IMR-90 (cell line): Measurements from ENCODE around the gene ERC2. TPM values are rescaled to one million over a fixed set of nuclear protein-coding genes. Genes with fewer than 3 reads are reported as not detected.

Experiments
- ATAC-seq: fragments of 200-7000 bp; cut with Tn5 transposase; 2 replicates; pipeline ENCODE4 v1.9.1; 2020; ENCODE audit warnings: low read depth, mild to moderate bottlenecking, moderate library complexity
- BruUV-seq: library from RNA; stranded (reverse); fragments of 400-500 nt; replicated peaks from 2 replicates; lab custom pipeline; 2021; lab: Mats Ljungman, UMichigan
- CTCF ChIA-PET: fragments of 300-600 bp; formaldehyde crosslinking; extraction: SDS; loops from one replicate; lab custom pipeline; 2021; ENCODE audit warnings: antibody characterized with exemption; lab: Yijun Ruan, JAX
- POLR2A ChIA-PET: fragments of 300-600 bp; sonication (Branson Sonifier 250); formaldehyde crosslinking; loops from one replicate; lab custom pipeline; 2022; ENCODE audit warnings: antibody characterized with exemption; ENCODE audit not compliant: unreplicated experiment; lab: Charles Lee
- DNase-seq: peaks from one replicate; pipeline ENCODE4 v3.0.0; 2013
- H2AFZ ChIP-seq: replicated peaks from 2 replicates; pipeline ENCODE3; 2013; ENCODE audit warnings: low read length, mild to moderate bottlenecking; ENCODE audit not compliant: poor library complexity
- H2AK5ac ChIP-seq: 2 replicates; pipeline ENCODE4 v1.6.1; 2013; ENCODE audit warnings: low read depth, low read length, inconsistent platforms
- H2AK9ac ChIP-seq: replicated peaks from 2 replicates; pipeline ENCODE3; 2013; ENCODE audit warnings: mild to moderate bottlenecking, low read depth, low read length, moderate library complexity; ENCODE audit not compliant: poor library complexity
- H2BK120ac ChIP-seq: 2 replicates; pipeline ENCODE4 v1.6.1; 2013; ENCODE audit warnings: low read depth, low read length, inconsistent platforms
- H2BK15ac ChIP-seq: 3 replicates; pipeline ENCODE4 v1.6.1; 2013; ENCODE audit warnings: low read depth, low read length, inconsistent platforms
- H2BK20ac ChIP-seq: 2 replicates; pipeline ENCODE4 v1.6.1; 2013; ENCODE audit warnings: low read depth, mild to moderate bottlenecking, inconsistent platforms, low read length, moderate library complexity
- H2BK5ac ChIP-seq: 2 replicates; pipeline ENCODE4 v1.6.1; 2013; ENCODE audit warnings: mild to moderate bottlenecking, low read depth, low read length, inconsistent platforms; ENCODE audit not compliant: poor library complexity, severe bottlenecking
- H3K14ac ChIP-seq: replicated peaks from 2 replicates; pipeline ENCODE4 v1.6.1; 2013; ENCODE audit warnings: low read depth, low read length, inconsistent platforms
- H3K18ac ChIP-seq: 2 replicates; pipeline ENCODE4 v1.6.1; 2013; ENCODE audit warnings: low read depth, low read length, control low read depth
- H3K23ac ChIP-seq: 2 replicates; pipeline ENCODE4 v1.6.1; 2013; ENCODE audit warnings: low read depth, low read length, inconsistent platforms
- H3K27ac ChIP-seq: 2 replicates; pipeline ENCODE4 v1.5.1; 2013; ENCODE audit warnings: mild to moderate bottlenecking, control low read depth, low read length; ENCODE audit not compliant: insufficient read depth
- H3K27me3 ChIP-seq: 2 replicates; pipeline ENCODE4 v1.6.1; 2013; ENCODE audit warnings: low read length; ENCODE audit not compliant: control insufficient read depth, insufficient read depth
- H3K36me3 ChIP-seq: 2 replicates; pipeline ENCODE4 v1.6.1; 2013; ENCODE audit warnings: low read length, mixed read lengths; ENCODE audit not compliant: control insufficient read depth, insufficient read depth
- H3K4ac ChIP-seq: 2 replicates; pipeline ENCODE4 v1.6.1; 2013; ENCODE audit warnings: low read depth, low read length, inconsistent platforms
- H3K4me1 ChIP-seq: 2 replicates; pipeline ENCODE4 v1.6.1; 2013; ENCODE audit warnings: low read length, mixed read lengths; ENCODE audit not compliant: control insufficient read depth, insufficient read depth
- H3K4me2 ChIP-seq: 2 replicates; pipeline ENCODE4 v1.6.1; 2013; ENCODE audit warnings: low read depth, mild to moderate bottlenecking, control low read depth, low read length, moderate library complexity
- H3K4me3 ChIP-seq: 2 replicates; pipeline ENCODE4 v1.5.1; 2013; ENCODE audit warnings: low read depth, mild to moderate bottlenecking, control low read depth, low read length, moderate library complexity; ENCODE audit not compliant: insufficient read depth
- H3K56ac ChIP-seq: 2 replicates; pipeline ENCODE4 v1.6.1; 2013; ENCODE audit warnings: low read length, inconsistent platforms; ENCODE audit not compliant: insufficient read depth; ENCODE audit errors: extremely low read depth
- H3K79me1 ChIP-seq, 2 experiments: 2 replicates each; pipeline ENCODE4 v1.6.1; 2013; ENCODE audit warnings: low read length in 2 of 2, inconsistent platforms in 1 of 2, low read depth in 1 of 2
- H3K9ac ChIP-seq: 2 replicates; pipeline ENCODE4 v1.6.1; 2013; ENCODE audit warnings: low read depth, low read length, control low read depth
- H3K9me1 ChIP-seq: 2 replicates; pipeline ENCODE4 v1.6.1; 2013; ENCODE audit warnings: low read length, inconsistent platforms; ENCODE audit not compliant: insufficient read depth
- H3K9me3 ChIP-seq: 2 replicates; pipeline ENCODE4 v1.6.1; 2013; ENCODE audit warnings: low read length; ENCODE audit not compliant: control insufficient read depth, insufficient read depth
- H4K20me1 ChIP-seq: 2 replicates; pipeline ENCODE4 v1.6.1; 2013; ENCODE audit warnings: low read length, inconsistent platforms; ENCODE audit not compliant: insufficient read depth
- H4K5ac ChIP-seq: 2 replicates; pipeline ENCODE4 v1.6.1; 2013; ENCODE audit warnings: mild to moderate bottlenecking, low read depth, low read length, control low read depth
- H4K8ac ChIP-seq, 2 experiments: 2 replicates each; pipeline ENCODE4 v1.6.1; 2013; ENCODE audit warnings: low read depth in 2 of 2, low read length in 2 of 2, control low read depth in 1 of 2, inconsistent platforms in 1 of 2
- H4K91ac ChIP-seq: 2 replicates; pipeline ENCODE4 v1.6.1; 2013; ENCODE audit warnings: low read depth, low read length, inconsistent platforms; ENCODE audit not compliant: insufficient read depth
- CEBPB ChIP-seq: IDR thresholded peaks from 2 replicates; pipeline ENCODE4 v1.6.1; 2012; ENCODE audit warnings: low read depth, low read length, improper control_type of control experiment
- FOS ChIP-seq: fragments of 150-350 bp; IDR thresholded peaks from 2 replicates; pipeline ENCODE4 v1.6.1; 2016; ENCODE audit warnings: low read depth, low read length
- RCOR1 ChIP-seq: IDR thresholded peaks from 2 replicates; pipeline ENCODE4 v1.6.1; 2012; ENCODE audit warnings: mild to moderate bottlenecking, low read length, improper control_type of control experiment; ENCODE audit not compliant: insufficient replicate concordance
- RFX5 ChIP-seq: IDR thresholded peaks from 2 replicates; pipeline ENCODE4 v1.8.0; 2012; ENCODE audit warnings: low read depth, mild to moderate bottlenecking, low read length, moderate library complexity
- SMC3 ChIP-seq: fragments of 150-350 bp; IDR thresholded peaks from 2 replicates; pipeline ENCODE4 v1.6.1; 2016; ENCODE audit warnings: low read depth, mild to moderate bottlenecking, antibody characterized with exemption, low read length, moderate library complexity
- WGBS, 2 experiments: methylation state at CpG; one replicate each; pipeline versions ENCODE4 v1.1.5 to v1.1.7; 2013; ENCODE audit warnings: missing lambda C conversion rate in 2 of 2; ENCODE audit not compliant: insufficient read length in 1 of 2; ENCODE audit errors: extremely low coverage in 2 of 2; 5-methylcytosine and 5-hydroxymethylcytosine counted together
- dilution Hi-C: fragments of 300-500 bp; cut with HindIII; formaldehyde crosslinking; loops from one replicate; pipeline ENCODE4 v1.14.3; 2018; ENCODE audit warnings: low sequenced_read_pairs; ENCODE audit not compliant: unreplicated experiment
- in situ Hi-C: fragments of 300-500 bp; cut with MboI; formaldehyde crosslinking; loops from 3 replicates; pipeline ENCODE4 v1.14.3; 2019; ENCODE audit warnings: low sequenced_read_pairs, inconsistent platforms, mixed read lengths
- intact Hi-C: fragments of 100-400 bp; cut with micrococcal nuclease; formaldehyde crosslinking; loops from 2 replicates; pipeline ENCODE4 v1.10.0; 2022
- polyA plus RNA-seq, 3 experiments: library from polyadenylated mRNA; depleted of rRNA; stranded (reverse); fragments of >200 nt; gene quantifications; 2 replicates each; pipeline ENCODE4 v1.2.3, GENCODE V29; 2012; ENCODE audit warnings: low replicate concordance in 1 of 3
- total RNA-seq: library from RNA; depleted of rRNA; stranded (reverse); fragments of >200 nt; gene quantifications from 2 replicates; pipeline ENCODE4 v1.2.3, GENCODE V29; 2012
- TF ChIP-seq, protein P1 (sequence below): fragments of 150-350 bp; IDR thresholded peaks from 2 replicates; pipeline ENCODE4 v1.6.1; 2016; ENCODE audit warnings: low read depth, mild to moderate bottlenecking, low read length, moderate library complexity, borderline replicate concordance
- TF ChIP-seq, protein P2 (sequence below): fragments of 150-350 bp; IDR thresholded peaks from 2 replicates; pipeline ENCODE4 v1.6.1; 2017; ENCODE audit warnings: mild to moderate bottlenecking, antibody characterized with exemption, low read length, low read depth

Gene ERC2
- total and polyA plus RNA-seq, 2 of the 4 experiments (the other 2 are of a cell fraction), result 0.17 to 0.18 TPM

DNA sequence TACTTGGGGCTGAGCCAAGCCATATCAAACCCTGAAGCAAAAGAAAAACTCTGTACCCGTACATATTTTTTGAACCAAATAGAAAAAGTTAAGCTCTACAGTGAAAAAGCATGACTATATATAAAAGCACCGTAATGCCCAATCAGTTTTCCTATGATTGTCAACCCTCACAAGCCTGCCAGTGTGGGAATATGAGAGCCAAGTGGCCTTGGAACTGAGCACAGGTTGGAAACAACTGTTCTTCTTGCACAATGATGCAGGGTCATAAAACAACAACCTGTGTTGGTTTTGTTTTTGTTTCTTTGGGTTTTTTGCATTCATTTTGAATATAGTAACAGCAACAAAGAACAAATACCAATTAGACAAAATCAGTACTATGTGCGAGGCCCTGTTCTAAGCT, 3.5 kb upstream of the ERC2 start:
- H2AFZ ChIP-seq, result no peak overlapping the region

More for the DNA sequence above, 3.5 kb upstream of the ERC2 start:
- no peak overlapping the region for H2BK5ac ChIP-seq
- DNase-seq (no peak), ATAC-seq (no peak)
- no peaks in the 10 kb centered on the region for H3K79me1 ChIP-seq
- H2AK9ac ChIP-seq, result no peak overlapping the region
- WGBS, 2 experiments, result 67% methylated on average over 1 of the region's 3 CpGs; no CpG with 5 or more reads in 1 of the 2 experiments
- H3K9ac ChIP-seq, result no peak overlapping the region
- no peak overlapping the region for H4K91ac ChIP-seq
- no peak overlapping the region for H3K4me2 ChIP-seq
- dilution Hi-C loops (no loop called here), in situ Hi-C loops (no loop called here), intact Hi-C loops (no loop called here)
- H2BK15ac ChIP-seq, result no peak overlapping the region
- H3K18ac ChIP-seq, result no peak overlapping the region
- no peak overlapping the region for H3K27ac ChIP-seq
- H2AK5ac ChIP-seq, result no peak overlapping the region
- no peak overlapping the region for H3K14ac ChIP-seq
- no peaks in the 10 kb centered on the region for H4K20me1 ChIP-seq
- H2BK20ac ChIP-seq, result no peak overlapping the region
- H3K4me1 ChIP-seq, result no peaks in the 10 kb centered on the region
- no peak overlapping the region for H2BK120ac ChIP-seq
- ChIA-PET CTCF (no interaction called here), POLR2A (no interaction called here)
- no peak overlapping the region for H4K5ac ChIP-seq
- no peak overlapping the region for H4K8ac ChIP-seq
- H3K27me3 ChIP-seq, result peaks cover 8% of the 10 kb centered on the region
- no peak overlapping the region for H3K56ac ChIP-seq
- H3K36me3 ChIP-seq, result no peaks in the 10 kb centered on the region
- no TSS peak for BruUV-seq
- no peak overlapping the region for H3K4me3 ChIP-seq
- no peak for TF ChIP-seq RFX5
- TF ChIP-seq RCOR1, result no peak
- TF ChIP-seq FOS, result no peak
- TF ChIP-seq, protein P1, sequence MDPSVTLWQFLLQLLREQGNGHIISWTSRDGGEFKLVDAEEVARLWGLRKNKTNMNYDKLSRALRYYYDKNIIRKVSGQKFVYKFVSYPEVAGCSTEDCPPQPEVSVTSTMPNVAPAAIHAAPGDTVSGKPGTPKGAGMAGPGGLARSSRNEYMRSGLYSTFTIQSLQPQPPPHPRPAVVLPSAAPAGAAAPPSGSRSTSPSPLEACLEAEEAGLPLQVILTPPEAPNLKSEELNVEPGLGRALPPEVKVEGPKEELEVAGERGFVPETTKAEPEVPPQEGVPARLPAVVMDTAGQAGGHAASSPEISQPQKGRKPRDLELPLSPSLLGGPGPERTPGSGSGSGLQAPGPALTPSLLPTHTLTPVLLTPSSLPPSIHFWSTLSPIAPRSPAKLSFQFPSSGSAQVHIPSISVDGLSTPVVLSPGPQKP, result no peak
- TF ChIP-seq CEBPB, result no peak
- no peak for TF ChIP-seq SMC3
- TF ChIP-seq, protein P2, sequence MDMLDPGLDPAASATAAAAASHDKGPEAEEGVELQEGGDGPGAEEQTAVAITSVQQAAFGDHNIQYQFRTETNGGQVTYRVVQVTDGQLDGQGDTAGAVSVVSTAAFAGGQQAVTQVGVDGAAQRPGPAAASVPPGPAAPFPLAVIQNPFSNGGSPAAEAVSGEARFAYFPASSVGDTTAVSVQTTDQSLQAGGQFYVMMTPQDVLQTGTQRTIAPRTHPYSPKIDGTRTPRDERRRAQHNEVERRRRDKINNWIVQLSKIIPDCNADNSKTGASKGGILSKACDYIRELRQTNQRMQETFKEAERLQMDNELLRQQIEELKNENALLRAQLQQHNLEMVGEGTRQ, result no peak
- H3K9me1 ChIP-seq, result no peaks in the 10 kb centered on the region
- H3K9me3 ChIP-seq, result no peaks in the 10 kb centered on the region
- no peak overlapping the region for H3K4ac ChIP-seq
- H3K23ac ChIP-seq, result no peak overlapping the region
